Measurements from ENCODE around the gene WFS1. TPM values are rescaled to one million over a fixed set of nuclear protein-coding genes. Genes with fewer than 3 reads are reported as not detected.

WFS1 gene
- total and polyA plus RNA-seq, 2 of the 13 experiments (the other 11 are each of a cell fraction or from before 2014, with no cell fraction given), result 39.1 to 42.2 TPM

GRCh38 chr4:6235012-6235411 lies 34.6 kb upstream of the WFS1 start:
- ATAC-seq, result no peak
- no peak for DNase-seq (ENCODE audit: low spot score)
- Histone ChIP-seq H3K9ac (ENCODE audit: insufficient read depth, low read depth, low read length) (no peak overlapping the region), H3K27ac (ENCODE audit: extremely low read length, insufficient read depth, low read length) (no peak overlapping the region), H3K9me3 (ENCODE audit: low read length) (no peaks in the 10 kb centered on the region), H3K36me3 (replicated peaks in 1 of 2; ENCODE audit: control insufficient read depth in 1 of 2, insufficient read depth in 2 of 2, low read length in 2 of 2) (no peaks in the 10 kb centered on the region), H3K27me3 (ENCODE audit: control insufficient read depth in 1 of 2, insufficient read depth in 2 of 2, low read length in 2 of 2) (peaks cover 3 to 28% of the 10 kb centered on the region in 2 experiments; a peak in 3 of 5 replicates), H3K79me2 (ENCODE audit: insufficient read depth, low read length) (no peaks in the 10 kb centered on the region), H3K4me3 (replicated peaks in 1 of 3; ENCODE audit: insufficient read depth in 1 of 3, low read depth in 2 of 3, low read length in 3 of 3) (no peak overlapping the region), H4K20me1 (ENCODE audit: insufficient read depth, low read length) (no peaks in the 10 kb centered on the region), H3K4me2 (ENCODE audit: low read depth, low read length) (no peak overlapping the region), H2AFZ (ENCODE audit: low read length) (no peak overlapping the region), H3K4me1 (ENCODE audit: insufficient read depth, low read length) (no peaks in the 10 kb centered on the region)
- in situ Hi-C loops (cut with HindIII; ENCODE audit: extremely low pct_ligation_motif_present, low pct_unique_long_range_greater_than_20kb), result loop anchor here (25.0 kb wide), 1 partner anchor 327 kb away; no protein-coding TSS in a partner anchor
- TF ChIP-seq MAF1 (CRISPR knock-in tag; IDR thresholded peaks at IDR 0.05; ENCODE audit: borderline replicate concordance) (no peak), PCBP1 (IDR thresholded peaks at IDR 0.05; ENCODE audit: borderline replicate concordance, low read depth, low read length) (no peak), TGIF2 (CRISPR knock-in tag; IDR thresholded peaks at IDR 0.05) (no peak), TEF (CRISPR knock-in tag; IDR thresholded peaks at IDR 0.05) (no peak), ZNF788 (CRISPR knock-in tag; IDR thresholded peaks at IDR 0.05; ENCODE audit: borderline replicate concordance) (no peak), ZNF747 (CRISPR knock-in tag; IDR thresholded peaks at IDR 0.05; ENCODE audit: borderline replicate concordance) (no peak), SYNCRIP (IDR thresholded peaks at IDR 0.05; ENCODE audit: insufficient read depth, low read depth, low read length) (no peak), HMG20B (CRISPR knock-in tag; conservative IDR thresholded peaks at IDR 0.05) (no peak), ZBTB14 (CRISPR knock-in tag; IDR thresholded peaks at IDR 0.05) (no peak), IRF9 (CRISPR knock-in tag; IDR thresholded peaks at IDR 0.05; ENCODE audit: borderline replicate concordance) (no peak), ETS1 (CRISPR knock-in tag; IDR thresholded peaks at IDR 0.05) (no peak), PBX3 (CRISPR knock-in tag; IDR thresholded peaks at IDR 0.05; ENCODE audit: borderline replicate concordance) (no peak), CENPT (CRISPR knock-in tag; IDR thresholded peaks at IDR 0.05; ENCODE audit: low read depth) (no peak), RBM22 (optimal IDR thresholded peaks at IDR 0.05; ENCODE audit: low read length) (no peak), KLF16 (CRISPR knock-in tag; IDR thresholded peaks at IDR 0.05) (no peak), ZSCAN9 (CRISPR knock-in tag; IDR thresholded peaks at IDR 0.05; ENCODE audit: borderline replicate concordance) (no peak), KDM4B (CRISPR knock-in tag; IDR thresholded peaks at IDR 0.05) (no peak), ZNF326 (CRISPR knock-in tag; IDR thresholded peaks at IDR 0.05; ENCODE audit: borderline replicate concordance) (no peak)
- CTCF ChIA-PET (ENCODE audit: low intra/inter-chr PET ratio, low total read pairs), result no interaction called here
- POLR2A ChIA-PET, result no interaction called here
- intact Hi-C loops (cut with micrococcal nuclease; ENCODE audit: unreplicated experiment), result no loop called here
- 2% methylated on average over 7 of the region's 7 CpGs for WGBS (ENCODE audit: low lambda C conversion rate)
- no TSS peak for BruUV-seq (replicated peaks)
- FAIRE-seq, result no peak
